LNCAP (cell line): ENCODE measurements around the gene KCNN3.

Experiments
- CTCF ChIP-seq: fragments of 450-650 bp; IDR thresholded peaks from 2 replicates; pipeline ENCODE4 v1.5.1; 2017; ENCODE audit warnings: mild to moderate bottlenecking

The KCNN3 gene

GRCh38 chr1:154774175-154774855 lies 95.8 kb downstream of the KCNN3 start:
- TF ChIP-seq CTCF = no peak

- TF ChIP-seq CTCF = no peak
Observed at GRCh38 chr1:154773551-154773950, 96.5 kb downstream of the KCNN3 start.

GRCh38 chr1:154772606-154773506 lies 97.2 kb downstream of the KCNN3 start:
- no peak for TF ChIP-seq CTCF

GRCh38 chr1:154772056-154772455 lies 98.0 kb downstream of the KCNN3 start:
- no peak for TF ChIP-seq CTCF

- TF ChIP-seq CTCF = no peak
Observed at GRCh38 chr1:154770897-154771594, 99.0 kb downstream of the KCNN3 start.

GRCh38 chr1:154769193-154769895 lies 100.7 kb downstream of the KCNN3 start:
- TF ChIP-seq CTCF = no peak

- no peak for TF ChIP-seq CTCF
Observed at GRCh38 chr1:154768456-154769125, 101.5 kb downstream of the KCNN3 start.
